Testis (tissue), 3 donors: ENCODE data around the gene UBE2G1. TPM values are rescaled to one million over a fixed set of nuclear protein-coding genes. Genes with fewer than 3 reads are reported as not detected.
"Not testable (repeated sequence)": the region's sequence is repeated elsewhere in the genome, so short reads cannot be mapped to it uniquely, and the experiment has no call there.

Source experiments
- DNase-seq: peaks from one replicate; pipeline ENCODE4 v3.0.0-alpha.2; 2019
- H3K27ac ChIP-seq, 2 donors: fragments of 200-600 bp; sonication (generic); one replicate each; pipeline ENCODE4 v1.5.1; 2019
- H3K27me3 ChIP-seq: fragments of 200-600 bp; sonication (generic); one replicate; pipeline ENCODE4 v1.5.1; 2019
- H3K36me3 ChIP-seq: fragments of 200-600 bp; sonication (generic); one replicate; pipeline ENCODE4 v1.5.1; 2017; ENCODE audit warnings: low read depth; ENCODE audit errors: missing control alignments
- H3K4me1 ChIP-seq: fragments of 200-600 bp; sonication (generic); one replicate; pipeline ENCODE4 v1.5.1; 2019
- H3K4me3 ChIP-seq, 2 donors: fragments of 200-600 bp; sonication (generic); one replicate each; pipeline ENCODE4 v1.5.1; 2017 to 2019
- H3K9me3 ChIP-seq: fragments of 200-600 bp; sonication (generic); one replicate; pipeline ENCODE4 v1.5.1; 2017
- POLR2A ChIP-seq: fragments of 450-650 bp; IDR thresholded peaks from one replicate; pipeline ENCODE4 v1.6.1; 2017; ENCODE audit warnings: antibody characterized with exemption, mild to moderate bottlenecking, moderate library complexity
- WGBS, 2 donors: methylation state at CpG; one replicate each; pipeline ENCODE4 v1.1.5; 2018; 5-methylcytosine and 5-hydroxymethylcytosine counted together
- intact Hi-C: fragments of 100-400 bp; cut with DNase I; formaldehyde crosslinking; loops from one replicate; pipeline ENCODE4 v1.15.1; 2023; ENCODE audit warnings: low total_unique reads
- polyA plus RNA-seq: library from polyadenylated mRNA; stranded (reverse); fragments of 350-450 nt; fragmentation: Illumina TruSeq; extraction: RNeasy Lipid Tissue Mini Kit (QIAGEN cat#74804); gene quantifications from one replicate; pipeline ENCODE4 v1.2.3, GENCODE V29; 2014; ENCODE audit warnings: low read depth, low replicate concordance; ENCODE audit not compliant: insufficient read depth
- total RNA-seq, 2 donors: library from RNA; depleted of rRNA; stranded (reverse); fragments of >200 nt; gene quantifications; one replicate each; pipeline ENCODE4 v1.2.3, GENCODE V29; 2016
- TF ChIP-seq, protein P1 (sequence below), 3 experiments: fragments of 450-650 bp in 2 of 3; fragments of 200-600 bp in 1 of 3; sonication (generic) in 1 of 3; IDR thresholded peaks; one replicate each; pipeline ENCODE4 v1.5.1; 2016 to 2019; ENCODE audit warnings: antibody characterized with exemption in 3 of 3, mild to moderate bottlenecking in 2 of 3, moderate library complexity in 1 of 3

UBE2G1 gene
- total and polyA plus RNA-seq, 3 donors from 2014 or later = 50.1 to 66.1 (median 60.7) TPM

DNA sequence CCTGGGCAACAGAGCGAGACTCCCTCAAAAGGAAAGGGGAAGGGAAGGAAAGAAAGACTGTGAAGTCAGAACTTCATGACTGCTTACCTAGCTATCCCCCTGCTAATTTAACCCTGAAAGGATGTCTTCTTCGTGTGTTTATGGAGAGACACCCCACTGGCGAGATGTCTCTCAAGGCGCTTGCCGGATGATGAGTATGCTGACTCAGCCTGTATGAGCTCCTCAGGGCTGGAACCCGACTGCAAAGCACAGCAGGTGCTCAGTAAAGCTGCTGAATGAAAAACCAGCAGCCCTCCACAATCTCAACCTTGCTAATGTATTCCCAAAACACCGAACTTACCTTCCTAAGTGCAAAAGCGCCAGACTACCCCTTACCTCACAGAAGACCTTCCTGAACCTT, 105.0 kb downstream of the UBE2G1 start:
- no peaks in the 10 kb centered on the region for H3K27me3 ChIP-seq
- WGBS, 2 donors = 73 to 80% methylated on average over 8 of the region's 8 CpGs
- peaks cover 13% of the 10 kb centered on the region for H3K4me1 ChIP-seq
- DNase-seq = no peak
- no peaks in the 10 kb centered on the region for H3K9me3 ChIP-seq
- H3K36me3 ChIP-seq = no peaks in the 10 kb centered on the region
- no peak overlapping the region for H3K27ac ChIP-seq
- no peak overlapping the region for H3K4me3 ChIP-seq
- TF ChIP-seq POLR2A = no peak
- TF ChIP-seq, protein P1, sequence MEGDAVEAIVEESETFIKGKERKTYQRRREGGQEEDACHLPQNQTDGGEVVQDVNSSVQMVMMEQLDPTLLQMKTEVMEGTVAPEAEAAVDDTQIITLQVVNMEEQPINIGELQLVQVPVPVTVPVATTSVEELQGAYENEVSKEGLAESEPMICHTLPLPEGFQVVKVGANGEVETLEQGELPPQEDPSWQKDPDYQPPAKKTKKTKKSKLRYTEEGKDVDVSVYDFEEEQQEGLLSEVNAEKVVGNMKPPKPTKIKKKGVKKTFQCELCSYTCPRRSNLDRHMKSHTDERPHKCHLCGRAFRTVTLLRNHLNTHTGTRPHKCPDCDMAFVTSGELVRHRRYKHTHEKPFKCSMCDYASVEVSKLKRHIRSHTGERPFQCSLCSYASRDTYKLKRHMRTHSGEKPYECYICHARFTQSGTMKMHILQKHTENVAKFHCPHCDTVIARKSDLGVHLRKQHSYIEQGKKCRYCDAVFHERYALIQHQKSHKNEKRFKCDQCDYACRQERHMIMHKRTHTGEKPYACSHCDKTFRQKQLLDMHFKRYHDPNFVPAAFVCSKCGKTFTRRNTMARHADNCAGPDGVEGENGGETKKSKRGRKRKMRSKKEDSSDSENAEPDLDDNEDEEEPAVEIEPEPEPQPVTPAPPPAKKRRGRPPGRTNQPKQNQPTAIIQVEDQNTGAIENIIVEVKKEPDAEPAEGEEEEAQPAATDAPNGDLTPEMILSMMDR (IDR thresholded peaks at IDR 0.05) = no peak
- intact Hi-C loops = no loop called here

DNA sequence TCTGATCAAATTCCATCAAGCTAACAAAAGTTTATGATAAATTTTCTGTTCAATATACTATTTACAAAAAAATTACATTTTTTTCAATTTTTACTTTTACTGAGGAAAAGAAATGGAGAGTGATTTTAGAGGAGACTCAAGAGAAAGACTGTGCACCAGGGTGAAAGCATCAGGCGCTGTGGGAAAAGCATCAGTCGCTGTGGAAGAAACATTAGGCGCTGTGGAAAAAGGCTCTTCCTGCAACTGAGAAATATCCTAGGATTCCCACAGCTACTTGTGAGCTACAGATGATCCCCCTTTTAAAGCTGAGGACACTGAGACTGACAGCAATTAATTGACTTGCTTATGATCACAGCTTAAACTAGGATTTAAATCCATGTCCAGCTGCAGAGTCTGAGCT, 107.6 kb downstream of the UBE2G1 start:
- 83 to 96% methylated on average over 3 of the region's 3 CpGs for WGBS, 2 donors
- H3K36me3 ChIP-seq = no peaks in the 10 kb centered on the region
- no peaks in the 10 kb centered on the region for H3K27me3 ChIP-seq
- no peak overlapping the region for H3K27ac ChIP-seq
- no peak for DNase-seq
- TF ChIP-seq, protein P1 (IDR thresholded peaks at IDR 0.05) = no peak
- H3K4me1 ChIP-seq = peaks cover 7% of the 10 kb centered on the region
- no peak overlapping the region for H3K4me3 ChIP-seq
- intact Hi-C loops = no loop called here
- no peaks in the 10 kb centered on the region for H3K9me3 ChIP-seq

DNA sequence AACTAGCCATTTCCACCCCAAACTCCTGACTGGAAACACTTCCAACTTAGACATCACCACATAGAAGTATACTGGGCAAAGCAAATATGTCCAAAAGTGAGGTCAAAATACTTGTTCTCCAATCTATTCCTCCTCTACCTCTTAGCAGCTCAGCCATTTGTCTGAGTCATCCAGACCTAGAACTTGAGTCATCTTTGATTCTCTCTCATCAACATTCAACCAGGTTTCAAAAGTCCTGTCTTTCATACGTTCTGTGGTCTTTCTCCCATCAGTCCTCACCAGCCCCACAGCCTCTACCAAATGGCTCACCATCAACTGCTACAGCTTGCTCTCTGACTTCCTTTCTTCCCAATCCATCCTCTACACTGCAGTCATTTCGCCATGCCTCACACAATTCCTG, 109.5 kb downstream of the UBE2G1 start:
- Histone ChIP-seq H3K9me3 (no peaks in the 10 kb centered on the region), H3K4me1 (no peaks in the 10 kb centered on the region), H3K4me3 (no peak overlapping the region), H3K36me3 (no peaks in the 10 kb centered on the region), H3K27me3 (no peaks in the 10 kb centered on the region), H3K27ac (no peak overlapping the region)
- intact Hi-C loops = no loop called here
- 90 to 96% methylated on average over 2 of the region's 2 CpGs for WGBS, 2 donors
- DNase-seq = no peak
- no peak for TF ChIP-seq POLR2A
- TF ChIP-seq, protein P1 (IDR thresholded peaks at IDR 0.05) = no peak

DNA sequence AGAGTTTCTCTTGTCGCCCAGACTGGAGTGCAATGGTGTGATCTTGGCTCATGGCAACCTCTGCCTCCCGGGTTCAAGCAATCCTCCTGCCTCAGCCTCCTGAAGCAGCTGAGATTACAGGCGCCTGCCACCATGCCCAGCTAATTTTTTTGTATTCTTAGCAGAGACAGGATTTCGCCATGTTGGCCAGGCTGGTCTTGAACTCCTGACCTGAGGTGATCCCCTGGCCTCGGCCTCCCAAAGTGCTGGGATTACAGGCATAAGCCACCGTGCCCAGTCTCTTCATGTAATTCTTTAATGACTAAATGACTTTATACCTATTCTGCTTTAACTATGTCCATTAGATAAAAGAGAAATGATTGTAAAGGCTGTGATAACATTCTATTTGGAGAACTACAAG, 111.2 kb downstream of the UBE2G1 start:
- H3K9me3 ChIP-seq, H3K36me3 ChIP-seq, H3K27me3 ChIP-seq, DNase-seq, H3K4me3 ChIP-seq, H3K27ac ChIP-seq, H3K4me1 ChIP-seq, intact Hi-C loops: not testable (repeated sequence)
- 94 to 98% methylated on average over 6 of the region's 6 CpGs for WGBS, 2 donors

DNA sequence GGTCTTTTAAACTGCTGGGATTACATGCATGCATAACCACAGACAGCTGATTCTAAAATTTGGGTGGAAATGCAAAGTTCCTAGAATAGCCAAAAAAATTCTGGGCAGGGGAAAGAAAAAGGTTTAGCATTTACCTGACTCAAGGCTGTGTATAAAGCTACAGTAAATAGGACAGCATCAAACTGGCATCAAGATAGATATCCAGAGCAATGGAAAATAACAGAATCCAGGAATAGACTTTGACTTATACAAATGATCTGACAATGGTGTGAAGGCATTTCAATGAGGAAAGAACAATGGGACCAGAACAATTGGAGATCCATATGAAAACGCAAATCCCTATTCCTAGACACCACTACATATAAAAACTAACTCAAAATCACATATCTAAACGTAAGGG, 115.6 kb downstream of the UBE2G1 start:
- WGBS, 2 donors = 80 to 93% methylated on average over 2 of the region's 2 CpGs

More for the DNA sequence above, 115.6 kb downstream of the UBE2G1 start:
- no peaks in the 10 kb centered on the region for H3K9me3 ChIP-seq
- no peak for DNase-seq
- H3K27me3 ChIP-seq = no peaks in the 10 kb centered on the region
- no peaks in the 10 kb centered on the region for H3K36me3 ChIP-seq
- TF ChIP-seq, protein P1 (IDR thresholded peaks at IDR 0.05) = no peak
- TF ChIP-seq POLR2A = no peak
- H3K4me3 ChIP-seq = no peak overlapping the region
- intact Hi-C loops = no loop called here
- H3K27ac ChIP-seq = no peak overlapping the region
- H3K4me1 ChIP-seq = no peaks in the 10 kb centered on the region
